GM19372 (cell line): ENCODE measurements around the gene ADPRM.
"Not testable (repeated sequence)": the region's sequence is repeated elsewhere in the genome, so short reads cannot be mapped to it uniquely, and the experiment has no call there.

Source experiments
- ATAC-seq: cut with Tn5 transposase; IDR thresholded peaks from one replicate; pipeline ENCODE4 v1.9.1; 2021; ENCODE audit warnings: mild to moderate bottlenecking, low read depth, moderate library complexity; ENCODE audit not compliant: unreplicated experiment

The ADPRM gene, protein sequence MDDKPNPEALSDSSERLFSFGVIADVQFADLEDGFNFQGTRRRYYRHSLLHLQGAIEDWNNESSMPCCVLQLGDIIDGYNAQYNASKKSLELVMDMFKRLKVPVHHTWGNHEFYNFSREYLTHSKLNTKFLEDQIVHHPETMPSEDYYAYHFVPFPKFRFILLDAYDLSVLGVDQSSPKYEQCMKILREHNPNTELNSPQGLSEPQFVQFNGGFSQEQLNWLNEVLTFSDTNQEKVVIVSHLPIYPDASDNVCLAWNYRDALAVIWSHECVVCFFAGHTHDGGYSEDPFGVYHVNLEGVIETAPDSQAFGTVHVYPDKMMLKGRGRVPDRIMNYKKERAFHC

DNA sequence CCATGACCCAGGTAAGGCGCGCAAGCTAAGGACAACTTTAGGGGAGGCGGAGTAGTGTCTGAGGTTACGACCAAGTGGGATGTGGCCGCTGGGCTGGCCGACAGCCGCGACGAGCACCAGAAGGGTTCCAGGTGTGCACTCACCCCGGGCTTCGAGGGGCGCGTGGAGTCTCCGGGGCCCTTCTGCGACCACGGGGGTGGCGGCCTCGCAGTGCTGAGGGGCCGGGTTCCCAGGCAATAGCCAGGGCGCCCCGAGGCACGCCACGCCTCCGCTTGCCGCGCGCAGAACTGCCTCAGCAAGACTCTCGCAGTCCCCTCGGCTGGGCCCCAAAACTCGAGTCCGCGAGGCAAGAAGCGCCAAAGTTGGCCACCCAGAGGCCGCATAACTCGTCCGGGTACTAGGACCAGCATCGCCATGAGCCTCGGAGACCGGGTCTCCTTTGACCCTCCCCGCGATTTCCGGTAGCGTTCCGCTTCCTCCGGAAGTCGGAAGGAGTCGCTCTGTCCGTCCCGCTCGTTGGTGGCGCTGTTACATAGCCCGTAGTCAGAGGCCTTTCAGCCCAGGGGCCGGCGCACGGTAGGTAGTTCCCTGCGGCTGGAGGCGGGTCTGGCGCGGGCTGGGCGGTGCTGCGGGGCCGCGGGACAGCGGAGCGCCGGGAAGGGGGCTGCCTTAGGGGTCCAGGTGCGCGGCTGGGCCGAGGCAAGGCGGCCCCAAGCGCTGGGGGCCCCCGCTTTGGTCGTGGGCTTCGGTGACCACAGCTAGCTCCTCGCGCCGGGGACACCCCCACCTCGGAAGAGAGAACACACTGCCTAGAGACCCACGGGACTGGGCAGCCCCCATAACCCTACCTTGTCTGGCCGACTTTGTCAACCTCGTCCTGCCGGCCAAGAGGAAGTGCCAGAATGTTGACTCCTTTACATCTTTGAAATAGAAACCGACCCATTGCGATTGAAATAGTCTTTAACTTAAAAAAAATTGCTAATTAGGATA, at the start of gene ADPRM, which contains the start of gene SCO1:
ADPRM (plus strand) TSS at position 503 of the 990 bp plus-strand sequence. CDS start 7,333 bp downstream, outside the sequence.
SCO1 (minus strand) TSS at position 442 of the 990 bp plus-strand sequence; CDS start at position 416, 26 bp downstream.
- ATAC-seq = peak; percentile 90

DNA sequence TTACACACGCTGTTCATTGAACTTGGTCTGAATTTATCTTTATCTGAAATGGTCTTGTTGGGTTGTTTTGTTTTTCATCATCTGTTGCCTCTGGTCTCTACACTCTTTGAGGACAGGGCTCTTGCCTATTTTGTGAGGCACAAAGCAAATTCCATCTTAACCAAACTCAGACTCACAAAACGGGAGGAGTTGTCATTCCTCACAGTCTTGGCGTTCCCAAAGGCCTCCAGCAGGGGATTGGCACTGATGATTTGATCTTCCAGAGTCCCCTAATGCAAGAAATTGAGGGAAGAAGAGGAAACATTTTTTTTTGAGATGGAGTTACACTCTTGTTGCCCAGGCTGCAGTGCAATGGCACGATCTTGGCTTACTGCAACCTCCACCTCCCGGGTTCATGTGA, 49.0 kb upstream of the ADPRM start:
- ATAC-seq = no peak

DNA sequence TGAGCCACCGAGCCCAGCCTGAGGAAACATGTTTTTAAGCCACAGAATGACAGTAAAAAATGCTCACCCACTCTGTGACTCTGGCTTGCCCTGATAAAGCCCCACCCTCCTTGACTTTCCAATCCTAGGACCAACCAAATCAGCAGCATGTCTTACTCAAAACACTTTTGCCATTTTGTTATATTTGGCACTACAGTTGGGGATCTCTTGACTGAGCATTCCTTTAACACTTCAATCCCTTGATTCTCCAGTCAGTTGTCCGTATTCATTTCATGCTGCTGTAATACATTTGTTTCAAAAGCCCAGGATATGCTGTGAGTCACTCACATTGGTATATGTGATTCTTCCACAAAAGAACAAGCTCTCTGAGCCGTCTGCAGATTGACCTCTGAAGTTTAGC, 48.4 kb upstream of the ADPRM start:
- ATAC-seq = no peak

DNA sequence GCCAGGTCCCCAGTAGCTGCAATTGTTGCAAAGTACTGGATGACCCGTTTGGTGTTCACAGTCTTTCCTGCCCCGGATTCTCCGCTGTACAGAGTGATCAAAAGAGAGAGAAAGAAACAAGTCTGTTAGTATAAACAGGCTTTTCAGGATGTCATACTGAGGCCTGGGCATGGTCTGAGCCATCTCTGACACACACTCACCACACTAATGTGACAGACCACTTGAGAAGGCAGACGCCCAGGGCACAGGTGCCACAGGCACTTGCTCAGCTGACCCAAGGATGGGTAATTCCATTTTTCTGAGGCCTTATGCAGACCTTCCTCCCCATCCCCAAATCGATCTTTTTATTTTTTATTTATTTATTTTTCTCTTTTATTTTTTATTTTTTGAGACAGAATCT, 47.8 kb upstream of the ADPRM start:
- ATAC-seq = no peak

DNA sequence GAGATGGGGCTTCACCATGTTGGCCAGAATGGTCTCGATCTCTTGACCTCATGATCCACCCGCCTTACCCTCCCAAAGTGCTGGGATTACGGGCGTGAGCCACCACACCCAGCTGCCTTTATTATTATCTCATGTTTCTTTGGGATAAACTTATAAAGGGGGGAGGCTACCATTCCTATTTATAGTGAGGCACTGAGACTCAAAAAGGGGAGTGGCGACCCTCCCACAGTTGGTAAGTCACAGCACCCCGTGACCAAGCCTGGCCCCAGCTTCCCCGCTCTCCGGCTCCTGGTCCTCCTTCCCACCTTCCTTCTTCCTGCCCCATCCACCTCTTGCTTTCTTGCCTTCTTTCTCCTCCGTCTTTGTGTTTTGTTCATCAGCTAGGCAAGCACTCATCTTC, 45.5 kb upstream of the ADPRM start:
- ATAC-seq = no peak

DNA sequence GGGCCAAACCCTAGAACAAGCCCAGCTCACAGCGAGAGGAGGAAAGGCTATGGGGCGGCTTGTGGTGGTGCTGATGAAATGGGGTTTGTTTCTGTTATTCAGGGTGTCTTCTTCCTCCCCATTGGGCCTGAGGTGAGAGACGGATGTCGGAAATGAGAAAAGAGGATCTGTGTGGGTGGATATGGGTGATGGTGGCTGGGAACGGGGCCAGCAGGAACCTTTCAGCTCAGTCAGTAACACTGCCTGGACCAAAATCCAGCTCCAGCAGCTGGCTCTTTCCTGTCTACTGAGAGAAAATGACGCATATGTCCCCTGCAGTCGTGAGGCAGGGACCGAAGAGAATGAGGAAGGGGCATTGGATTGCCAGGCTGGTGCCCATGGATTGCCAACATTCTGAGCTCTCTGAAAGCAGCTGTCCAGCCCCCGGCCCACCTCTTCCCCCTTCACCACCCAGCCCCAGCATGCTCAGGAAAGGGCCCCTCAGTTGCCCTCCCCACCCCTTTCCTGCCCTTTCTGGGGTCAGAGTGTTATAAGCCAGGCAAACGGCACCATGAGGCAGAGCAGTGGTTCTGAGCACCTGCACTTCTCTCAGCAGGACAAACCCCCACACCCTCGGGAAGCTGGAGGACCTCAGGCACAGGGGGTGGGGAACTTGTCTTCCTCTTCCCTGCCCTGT, 44.3 kb upstream of the ADPRM start:
- peak; percentile 67 for ATAC-seq

DNA sequence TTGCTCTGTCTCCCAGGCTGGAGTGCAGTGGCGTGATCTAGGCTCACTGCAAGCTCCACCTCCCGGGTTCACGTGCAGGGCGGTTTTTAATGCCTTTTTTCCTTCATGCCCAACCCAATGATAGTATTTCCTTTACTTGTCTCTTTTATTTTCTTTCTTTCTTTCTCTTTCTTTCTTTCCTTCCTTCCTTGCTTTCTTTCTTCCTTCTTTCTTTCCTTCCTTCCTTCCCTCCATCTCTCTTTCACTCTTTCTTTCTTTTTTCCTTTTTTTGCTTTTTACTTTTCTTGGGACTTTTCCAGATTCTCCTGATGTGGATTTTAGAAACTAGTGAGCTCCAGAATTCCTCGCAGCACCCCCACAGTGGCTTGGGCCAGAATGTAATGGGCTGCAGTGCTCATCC, 43.4 kb upstream of the ADPRM start:
- no peak for ATAC-seq

DNA sequence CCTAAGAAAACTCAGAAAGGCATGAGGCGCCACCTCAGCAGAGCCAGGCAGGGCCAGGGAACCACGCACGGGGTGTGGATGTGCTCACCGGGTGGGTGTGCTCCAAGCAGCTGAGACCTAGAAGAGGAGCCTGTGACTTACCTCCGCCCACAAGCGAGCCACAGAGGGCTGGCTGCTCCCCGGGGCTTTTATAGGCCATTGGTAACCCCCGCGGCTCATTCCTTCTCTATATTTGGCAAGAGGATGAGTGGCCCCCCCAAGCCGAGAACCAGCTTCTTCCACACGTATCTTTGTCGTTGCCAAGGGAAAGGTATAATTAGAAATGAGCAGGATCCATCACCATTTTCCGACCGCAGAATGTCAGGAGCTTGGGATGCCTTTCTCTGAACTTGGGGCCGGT, 40.2 kb upstream of the ADPRM start, which contains the start of gene MYH3:
MYH3 (minus strand) TSS at position 162 of the 400 bp plus-strand sequence. CDS start 2,245 bp downstream, outside the sequence.
- ATAC-seq = no peak

DNA sequence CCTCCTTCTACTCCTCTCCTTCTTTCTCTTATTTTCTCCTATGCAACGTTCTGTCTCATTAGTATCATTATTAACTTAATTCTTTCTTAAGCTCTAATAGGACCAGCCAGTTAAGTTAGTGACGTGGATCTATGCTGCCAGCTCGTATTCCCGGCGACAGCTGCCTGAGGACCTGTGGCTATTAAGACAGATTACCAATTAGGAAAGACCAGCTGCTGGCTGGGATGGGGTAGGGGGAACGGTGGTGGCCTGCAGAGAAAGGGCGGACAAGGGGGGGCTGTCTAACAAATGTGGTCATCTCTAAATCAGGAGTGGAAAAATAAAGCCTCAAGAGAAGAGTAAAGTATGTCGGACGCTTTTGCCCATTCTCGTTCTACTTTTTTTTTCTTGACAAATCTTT, 39.5 kb upstream of the ADPRM start:
- no peak for ATAC-seq

DNA sequence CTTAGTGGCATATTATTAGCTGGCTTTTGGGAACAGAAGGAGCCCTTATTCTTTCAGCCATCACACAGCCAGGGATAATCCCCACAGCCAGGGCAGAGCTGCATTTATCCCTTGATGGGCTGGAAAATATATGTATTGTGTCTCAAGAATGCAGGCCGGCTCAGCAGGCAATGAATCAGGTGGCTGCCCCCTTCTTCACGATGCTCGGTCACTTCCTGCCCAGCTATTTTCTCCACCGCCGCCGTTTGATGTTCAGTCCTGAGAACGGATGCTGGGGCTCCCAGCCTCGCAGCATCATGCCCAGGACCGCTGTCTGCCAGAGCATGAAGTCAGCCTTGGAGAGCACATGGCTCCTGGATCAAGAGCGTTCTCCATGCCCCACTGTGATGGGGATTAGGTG, 36.0 kb upstream of the ADPRM start:
- ATAC-seq = no peak

DNA sequence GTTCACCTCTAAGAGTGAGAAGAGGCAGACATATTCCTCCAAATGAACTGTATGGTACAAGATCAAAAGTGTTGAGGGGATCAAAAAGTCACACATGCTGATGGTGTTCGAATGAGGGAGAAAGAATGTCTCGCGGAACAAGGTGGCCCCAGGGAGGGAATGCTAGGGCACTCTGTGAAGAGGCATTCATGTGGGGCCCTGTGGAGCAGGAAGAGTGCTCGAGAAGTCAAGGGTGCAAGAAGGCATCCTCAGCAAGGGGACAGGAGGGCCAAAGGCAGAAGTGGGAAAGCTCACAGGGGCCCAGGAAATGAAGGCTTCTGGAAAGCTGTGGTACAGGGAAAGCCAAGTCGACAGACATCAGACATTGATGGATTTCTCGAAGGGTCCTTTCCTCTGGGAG, 34.2 kb upstream of the ADPRM start:
- ATAC-seq = no peak

DNA sequence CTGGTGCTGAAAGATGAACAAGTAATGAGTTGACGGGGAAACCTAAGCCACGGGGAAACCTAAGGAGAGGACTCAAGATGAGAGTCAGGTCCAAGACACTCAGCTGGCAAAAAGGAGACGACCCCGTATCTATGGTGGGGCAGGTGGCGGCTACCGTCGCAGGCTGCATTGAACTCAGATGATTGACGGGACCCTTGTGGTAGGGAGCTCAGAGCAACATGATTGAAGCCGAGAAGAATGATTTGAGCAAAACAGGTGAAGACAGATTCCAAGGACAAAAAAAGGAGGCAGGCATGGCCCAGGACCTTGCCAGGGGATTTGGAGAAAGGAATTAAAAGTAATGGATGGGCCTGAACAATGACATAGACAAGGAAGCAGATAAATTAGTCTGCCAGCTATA, 32.8 kb upstream of the ADPRM start:
- no peak for ATAC-seq

DNA sequence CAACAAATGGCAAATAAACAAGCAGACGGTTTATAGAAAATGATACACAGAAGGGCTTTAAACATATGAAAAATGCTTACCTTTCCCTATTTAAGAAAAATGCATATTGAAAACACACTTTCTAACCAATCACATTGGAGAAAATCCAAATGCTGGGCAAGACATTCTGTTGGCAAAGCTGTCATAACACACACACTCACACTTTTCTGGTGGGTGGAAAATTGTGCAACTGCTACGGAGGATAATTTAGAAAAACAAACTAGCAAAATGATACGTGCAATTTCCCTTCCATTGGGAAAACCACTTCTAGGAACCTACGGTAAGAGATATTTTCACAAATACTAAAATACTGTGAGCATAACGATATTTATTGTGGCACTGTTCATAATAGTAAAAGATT, 30.5 kb upstream of the ADPRM start:
- no peak for ATAC-seq

DNA sequence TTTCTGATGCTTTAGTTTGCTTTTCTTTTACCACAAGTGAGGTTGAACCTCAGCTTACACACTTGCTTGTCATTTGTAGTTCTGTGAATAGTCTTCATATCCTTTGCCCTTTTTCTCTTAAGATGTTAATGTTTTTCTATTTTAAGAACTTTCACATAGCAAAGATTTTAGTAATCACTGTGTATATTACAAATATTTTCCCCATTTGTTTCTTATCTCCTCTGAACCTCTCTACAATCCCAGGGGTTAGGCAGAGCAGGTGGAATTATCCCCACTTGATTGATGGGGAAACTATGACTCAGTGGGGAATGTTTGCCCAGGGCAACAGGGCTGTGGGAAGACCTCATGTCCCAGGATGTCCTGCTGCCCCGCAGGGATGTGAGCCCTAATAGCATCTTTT, 28.6 kb upstream of the ADPRM start:
- ATAC-seq = no peak

DNA sequence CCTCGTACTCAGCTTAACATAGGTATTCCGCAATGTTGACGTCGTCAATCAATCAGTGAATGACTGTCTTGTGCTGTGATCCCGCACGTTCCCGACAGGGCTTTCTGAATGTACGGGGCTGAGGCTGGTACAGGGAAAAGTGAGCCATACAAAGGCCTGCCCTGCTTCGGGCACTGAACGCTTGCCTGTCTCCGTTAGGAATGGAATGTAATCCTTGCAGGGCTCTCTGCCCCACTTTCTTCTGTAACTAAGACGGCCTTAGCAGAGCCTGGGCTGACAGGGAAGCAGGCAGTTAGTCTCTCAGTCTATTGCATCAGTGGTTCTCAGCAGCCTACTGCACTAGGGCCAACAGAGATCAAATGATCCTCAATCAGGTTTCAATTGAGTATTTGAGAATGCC, 24.1 kb upstream of the ADPRM start:
- no peak for ATAC-seq

DNA sequence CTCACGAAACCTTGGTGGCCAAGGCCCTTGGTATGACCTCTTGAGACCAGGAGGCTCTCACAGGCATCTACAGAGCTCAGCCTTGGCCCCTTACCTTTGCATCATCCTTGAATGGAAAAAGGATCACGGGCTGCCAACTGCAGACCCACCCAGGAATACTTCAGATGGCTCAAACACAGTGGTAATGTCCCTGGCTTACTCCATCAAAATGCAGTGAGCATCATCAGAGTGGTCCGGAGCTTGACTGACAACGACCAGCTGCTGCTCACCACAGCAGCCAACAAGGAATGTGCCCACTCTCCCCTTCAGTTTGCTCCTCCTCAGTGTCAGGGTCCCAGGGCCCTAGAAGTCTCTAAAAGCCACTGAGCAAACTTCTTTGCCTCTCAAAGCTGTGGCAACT, 22.7 kb upstream of the ADPRM start:
- no peak for ATAC-seq

DNA sequence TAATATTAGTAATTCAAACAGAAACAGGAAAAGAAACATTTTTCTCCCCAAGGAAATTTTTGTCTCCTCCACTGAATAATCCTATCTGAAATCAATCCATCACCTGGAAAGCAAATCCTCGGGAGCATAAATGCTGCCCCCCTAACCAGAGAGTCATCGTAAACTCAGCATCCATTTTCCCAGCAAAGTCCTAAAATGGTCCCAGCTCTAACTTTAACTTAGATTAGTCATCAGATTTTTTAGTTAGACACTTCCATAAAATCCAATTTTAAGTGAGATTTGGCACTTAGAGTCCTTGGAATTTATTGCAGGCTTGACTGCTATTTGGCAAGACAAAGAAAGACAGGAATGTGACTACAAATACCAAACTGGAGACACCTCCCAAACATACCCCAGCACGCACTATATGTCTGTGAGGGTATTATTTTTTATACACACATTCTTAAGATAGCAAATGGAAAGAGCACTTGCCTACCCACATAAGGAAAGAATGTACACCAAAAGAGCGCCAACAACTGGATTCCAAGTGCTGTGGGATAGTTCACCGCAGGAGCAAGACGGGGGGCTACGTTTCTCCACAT, 15.4 kb upstream of the ADPRM start:
- no peak for ATAC-seq

DNA sequence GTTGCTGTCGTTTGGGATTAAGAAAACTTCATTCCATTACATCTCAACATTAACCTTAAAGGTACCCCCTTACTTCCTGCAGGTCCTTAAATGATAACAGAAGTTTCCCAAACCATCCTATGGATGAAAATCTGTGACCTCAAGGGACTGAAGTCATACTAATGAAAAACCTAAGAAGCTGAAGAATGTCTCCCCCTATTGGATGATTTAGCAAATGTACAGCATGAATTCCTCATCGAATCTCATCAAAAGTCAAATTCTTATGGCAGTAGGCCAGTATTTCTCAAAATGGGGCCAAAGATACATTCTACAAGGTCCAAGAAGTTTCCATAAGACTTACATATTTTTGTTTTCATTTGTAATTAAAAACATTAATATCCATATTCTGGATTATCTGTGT, 13.5 kb upstream of the ADPRM start:
- ATAC-seq = no peak

DNA sequence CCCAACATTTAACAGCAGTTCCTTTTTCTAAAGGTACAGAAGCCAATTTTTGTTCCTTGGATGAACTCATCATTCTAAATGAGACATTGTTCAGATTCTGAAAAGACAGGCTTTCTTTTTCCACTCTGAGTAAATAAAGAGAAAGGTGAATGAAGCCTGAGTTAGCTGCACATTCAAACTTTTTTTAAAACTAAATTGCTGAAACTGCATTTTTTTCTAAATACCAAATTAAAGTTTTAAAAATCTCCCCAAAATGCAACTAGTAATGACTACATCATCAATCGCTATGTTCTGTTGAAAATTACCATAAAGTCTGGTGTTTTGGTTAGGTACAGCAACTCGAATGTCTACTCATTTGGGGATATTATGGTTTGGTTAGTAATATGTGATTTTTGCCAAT, 9.9 kb upstream of the ADPRM start:
- ATAC-seq = no peak

DNA sequence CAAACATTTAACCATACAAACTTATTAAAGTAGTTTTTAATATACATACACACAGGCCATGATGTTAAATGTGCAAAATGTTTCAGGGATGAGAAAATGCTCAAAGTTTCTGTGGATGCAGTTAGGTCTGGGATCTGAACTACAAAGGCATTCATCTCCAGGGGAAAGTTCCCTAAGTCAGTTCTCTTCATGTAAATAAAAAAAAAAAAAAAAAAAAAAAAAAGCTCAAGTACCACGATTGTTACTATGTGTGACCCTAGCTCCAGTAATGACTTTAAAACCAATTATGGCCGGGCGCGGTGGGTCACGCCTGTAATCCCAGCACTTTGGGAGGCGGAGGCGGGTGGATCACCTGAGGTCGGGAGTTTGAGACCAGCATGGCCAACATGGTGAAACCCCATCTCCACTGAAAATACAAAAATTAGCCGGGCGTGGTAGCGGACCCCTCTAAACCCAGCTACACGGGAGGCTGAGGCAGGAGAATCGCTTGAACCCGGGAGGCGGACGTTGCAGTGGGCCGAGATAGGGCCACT, 1.5 kb upstream of the ADPRM start:
- ATAC-seq = not testable (repeated sequence)
